Activated CD8-positive, alpha-beta memory T cell treated with anti-CD3 and anti-CD28 coated beads, Interleukin-2, amount 10 ng/mL, durations not matched to agents 7 days and 5 days (primary cell): Measurements from ENCODE around the gene AKAP13. TPM values are rescaled to one million over a fixed set of nuclear protein-coding genes. Genes with fewer than 3 reads are reported as not detected.
"Not testable (repeated sequence)": the region's sequence is repeated elsewhere in the genome, so short reads cannot be mapped to it uniquely, and the experiment has no call there.

Source experiments
- ATAC-seq: fragments of 150-1000 bp; cut with Tn5 transposase; one replicate; pipeline ENCODE4 v1.10.0; 2021; ENCODE audit warnings: moderate library complexity
- CTCF ChIA-PET: fragments of 350-600 bp; sonication (Branson Sonifier 250); formaldehyde crosslinking; loops from one replicate; lab custom pipeline; 2021; ENCODE audit warnings: antibody characterized with exemption; lab: Charles Lee
- DNase-seq: peaks from one replicate; pipeline ENCODE4 v3.0.0-alpha.2; 2020
- H3K27ac Mint-ChIP-seq: one replicate; pipeline ENCODE4 v1.8.0; 2021; ENCODE audit warnings: mild to moderate bottlenecking, mixed read lengths
- H3K27me3 Mint-ChIP-seq: one replicate; pipeline ENCODE4 v1.8.0; 2021; ENCODE audit warnings: mixed read lengths
- H3K36me3 Mint-ChIP-seq: one replicate; pipeline ENCODE4 v1.8.0; 2021; ENCODE audit warnings: mild to moderate bottlenecking, mixed read lengths
- H3K4me1 Mint-ChIP-seq: one replicate; pipeline ENCODE4 v1.8.0; 2021; ENCODE audit warnings: mixed read lengths
- H3K4me3 Mint-ChIP-seq: one replicate; pipeline ENCODE4 v1.8.0; 2021; ENCODE audit warnings: mild to moderate bottlenecking, moderate library complexity, mixed read lengths
- H3K9me3 Mint-ChIP-seq: one replicate; pipeline ENCODE4 v1.8.0; 2022; ENCODE audit warnings: low read depth, mixed read lengths
- total RNA-seq, 2 experiments: library from RNA; stranded (reverse); gene quantifications; one replicate each; pipeline ENCODE4 v1.2.3, GENCODE V29; 2021

The AKAP13 gene
- total RNA-seq, 2 experiments from 2014 or later, result 150 to 172 TPM

DNA sequence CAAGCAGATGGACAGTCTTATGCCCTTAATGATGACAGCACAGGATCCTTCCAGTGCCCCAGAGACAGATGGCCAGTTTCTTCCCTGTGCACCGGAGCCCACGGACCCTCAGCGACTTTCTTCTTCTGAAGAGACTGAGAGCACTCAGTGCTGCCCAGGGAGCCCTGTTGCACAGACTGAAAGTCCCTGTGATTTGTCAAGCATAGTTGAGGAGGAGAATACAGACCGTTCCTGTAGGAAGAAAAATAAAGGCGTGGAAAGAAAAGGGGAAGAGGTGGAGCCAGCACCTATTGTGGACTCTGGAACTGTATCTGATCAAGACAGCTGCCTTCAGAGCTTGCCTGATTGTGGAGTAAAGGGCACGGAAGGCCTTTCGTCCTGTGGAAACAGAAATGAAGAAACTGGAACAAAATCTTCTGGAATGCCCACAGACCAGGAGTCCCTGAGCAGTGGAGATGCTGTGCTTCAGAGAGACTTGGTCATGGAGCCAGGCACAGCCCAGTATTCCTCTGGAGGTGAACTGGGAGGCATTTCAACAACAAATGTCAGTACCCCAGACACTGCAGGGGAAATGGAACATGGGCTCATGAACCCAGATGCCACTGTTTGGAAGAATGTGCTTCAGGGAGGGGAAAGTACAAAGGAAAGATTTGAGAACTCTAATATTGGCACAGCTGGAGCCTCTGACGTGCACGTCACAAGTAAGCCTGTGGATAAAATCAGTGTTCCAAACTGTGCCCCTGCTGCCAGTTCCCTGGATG, 198.7 kb downstream of the AKAP13 start:
- CTCF ChIA-PET, result interaction anchor here (0.8 to 2.9 kb wide), 3 partner anchors 8 to 36 kb away, joined by 3 to 11 read pairs (median 3); no protein-coding TSS in a partner anchor
- ATAC-seq (no peak), DNase-seq (no peak)
- no peak overlapping the region for H3K4me3 Mint-ChIP-seq
- H3K27me3 Mint-ChIP-seq, result no peaks in the 10 kb centered on the region
- peaks cover 55% of the 10 kb centered on the region for H3K4me1 Mint-ChIP-seq
- H3K27ac Mint-ChIP-seq, result peak overlapping the region; percentile 29
- no peaks in the 10 kb centered on the region for H3K9me3 Mint-ChIP-seq
- peaks cover 32% of the 10 kb centered on the region for H3K36me3 Mint-ChIP-seq

DNA sequence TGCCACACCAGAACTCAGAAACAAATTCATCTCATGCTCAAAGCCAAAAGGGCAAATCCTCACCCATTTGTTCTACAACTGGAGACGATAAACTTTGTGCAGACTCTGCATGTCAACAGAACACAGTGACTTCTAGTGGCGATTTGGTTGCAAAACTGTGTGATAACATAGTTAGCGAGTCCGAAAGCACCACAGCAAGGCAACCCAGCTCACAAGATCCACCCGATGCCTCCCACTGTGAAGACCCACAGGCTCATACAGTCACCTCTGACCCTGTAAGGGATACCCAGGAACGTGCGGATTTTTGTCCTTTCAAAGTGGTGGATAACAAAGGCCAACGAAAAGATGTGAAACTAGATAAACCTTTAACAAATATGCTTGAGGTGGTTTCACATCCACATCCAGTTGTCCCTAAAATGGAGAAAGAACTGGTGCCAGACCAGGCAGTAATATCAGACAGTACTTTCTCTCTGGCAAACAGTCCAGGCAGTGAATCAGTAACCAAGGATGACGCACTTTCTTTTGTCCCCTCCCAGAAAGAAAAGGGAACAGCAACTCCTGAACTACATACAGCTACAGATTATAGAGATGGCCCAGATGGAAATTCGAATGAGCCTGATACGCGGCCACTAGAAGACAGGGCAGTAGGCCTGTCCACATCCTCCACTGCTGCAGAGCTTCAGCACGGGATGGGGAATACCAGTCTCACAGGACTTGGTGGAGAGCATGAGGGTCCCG, 199.7 kb downstream of the AKAP13 start:
- no peaks in the 10 kb centered on the region for H3K27me3 Mint-ChIP-seq
- peak overlapping the region; percentile 99 for H3K27ac Mint-ChIP-seq
- peaks cover 64% of the 10 kb centered on the region for H3K4me1 Mint-ChIP-seq
- DNase-seq (no peak), ATAC-seq (no peak)
- H3K36me3 Mint-ChIP-seq, result peaks cover 38% of the 10 kb centered on the region
- no peaks in the 10 kb centered on the region for H3K9me3 Mint-ChIP-seq
- peak overlapping the region; percentile 82 for H3K4me3 Mint-ChIP-seq
- CTCF ChIA-PET, result interaction anchor here (1.1 to 3.6 kb wide), 8 partner anchors 23 to 249 kb away, joined by 3 to 23 read pairs (median 8); no protein-coding TSS in a partner anchor

DNA sequence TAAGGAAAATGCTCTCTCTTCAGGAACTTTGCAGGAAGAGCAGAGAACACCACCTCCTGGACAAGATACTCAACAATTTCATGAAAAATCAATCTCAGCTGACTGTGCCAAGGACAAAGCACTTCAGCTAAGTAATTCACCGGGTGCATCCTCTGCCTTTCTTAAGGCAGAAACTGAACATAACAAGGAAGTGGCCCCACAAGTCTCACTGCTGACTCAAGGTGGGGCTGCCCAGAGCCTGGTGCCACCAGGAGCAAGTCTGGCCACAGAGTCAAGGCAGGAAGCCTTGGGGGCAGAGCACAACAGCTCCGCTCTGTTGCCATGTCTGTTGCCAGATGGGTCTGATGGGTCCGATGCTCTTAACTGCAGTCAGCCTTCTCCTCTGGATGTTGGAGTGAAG, 200.5 kb downstream of the AKAP13 start:
- ATAC-seq (peak; percentile 38), DNase-seq (peak; percentile 83)
- Mint-ChIP-seq H3K27ac (peak overlapping the region; percentile 99), H3K4me1 (peaks cover 72% of the 10 kb centered on the region), H3K27me3 (no peaks in the 10 kb centered on the region), H3K36me3 (peaks cover 44% of the 10 kb centered on the region), H3K4me3 (peak overlapping the region; percentile 82), H3K9me3 (no peaks in the 10 kb centered on the region)
- CTCF ChIA-PET, result interaction anchor here (1.1 to 3.6 kb wide), 8 partner anchors 24 to 250 kb away, joined by 3 to 23 read pairs (median 8); no protein-coding TSS in a partner anchor

DNA sequence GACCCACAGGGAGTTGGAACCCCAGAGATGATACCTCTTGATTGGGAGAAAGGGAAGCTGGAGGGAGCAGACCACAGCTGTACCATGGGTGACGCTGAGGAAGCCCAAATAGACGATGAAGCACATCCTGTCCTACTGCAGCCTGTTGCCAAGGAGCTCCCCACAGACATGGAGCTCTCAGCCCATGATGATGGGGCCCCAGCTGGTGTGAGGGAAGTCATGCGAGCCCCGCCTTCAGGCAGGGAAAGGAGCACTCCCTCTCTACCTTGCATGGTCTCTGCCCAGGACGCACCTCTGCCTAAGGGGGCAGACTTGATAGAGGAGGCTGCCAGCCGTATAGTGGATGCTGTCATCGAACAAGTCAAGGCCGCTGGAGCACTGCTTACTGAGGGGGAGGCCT, 201.1 kb downstream of the AKAP13 start:
- CTCF ChIA-PET, result interaction anchor here (1.1 to 3.6 kb wide), 11 partner anchors 13 to 250 kb away, joined by 3 to 23 read pairs (median 4); no protein-coding TSS in a partner anchor
- no peaks in the 10 kb centered on the region for H3K9me3 Mint-ChIP-seq
- H3K4me1 Mint-ChIP-seq, result peaks cover 76% of the 10 kb centered on the region
- DNase-seq (peak; percentile 76), ATAC-seq (peak; percentile 30)
- peak overlapping the region; percentile 99 for H3K27ac Mint-ChIP-seq
- no peaks in the 10 kb centered on the region for H3K27me3 Mint-ChIP-seq
- H3K36me3 Mint-ChIP-seq, result peaks cover 42% of the 10 kb centered on the region
- H3K4me3 Mint-ChIP-seq, result peak overlapping the region; percentile 82

DNA sequence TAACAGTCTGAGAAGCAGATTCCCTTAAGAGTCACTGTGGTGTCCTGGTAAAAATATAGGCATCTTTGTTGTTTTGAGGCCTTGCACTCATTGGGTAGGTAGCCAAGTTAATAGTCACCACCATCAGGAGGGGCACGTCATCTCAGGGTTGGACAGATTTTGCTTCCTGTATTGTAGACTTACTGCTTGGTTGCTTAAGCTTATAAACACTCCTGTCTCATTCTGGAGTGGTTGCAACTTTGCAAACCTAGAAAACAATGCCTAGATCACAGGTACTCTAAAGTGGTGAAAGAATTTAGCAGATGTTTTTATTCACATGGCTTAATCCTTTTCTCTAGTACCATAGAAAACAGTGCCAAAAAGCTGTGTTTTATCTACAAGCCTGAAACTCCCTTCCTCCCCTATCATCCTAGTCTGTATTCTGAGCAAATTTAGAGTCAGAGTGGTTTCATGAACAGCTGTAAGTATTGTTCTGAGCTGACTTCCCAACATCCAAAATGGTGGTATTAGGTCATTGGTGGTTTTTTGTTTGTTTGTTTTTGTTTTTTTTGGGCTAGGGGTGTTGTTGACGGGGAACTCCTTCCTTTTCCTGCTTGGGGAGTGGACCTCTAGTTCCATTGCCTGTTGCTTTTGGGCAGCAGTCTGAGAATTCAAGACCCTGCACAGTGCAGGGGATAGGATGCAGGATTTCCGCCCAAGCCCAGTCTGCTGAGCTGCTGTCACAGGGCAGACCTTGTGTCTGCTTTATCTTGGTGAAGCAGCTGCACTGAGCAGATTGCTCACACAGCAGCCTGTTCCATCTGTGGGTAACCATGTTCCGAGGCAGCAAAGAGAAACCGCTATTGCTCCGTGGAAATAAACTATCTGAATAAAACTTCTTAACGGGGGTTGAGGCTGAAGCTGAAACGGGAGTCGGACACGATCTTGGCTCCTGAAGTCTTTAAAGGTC, 202.0 kb downstream of the AKAP13 start:
- no peaks in the 10 kb centered on the region for H3K9me3 Mint-ChIP-seq
- peaks cover 45% of the 10 kb centered on the region for H3K36me3 Mint-ChIP-seq
- CTCF ChIA-PET, result interaction anchor here (0.7 to 3.6 kb wide), 14 partner anchors 12 to 286 kb away, joined by 3 to 23 read pairs (median 4); no protein-coding TSS in a partner anchor
- peaks cover 77% of the 10 kb centered on the region for H3K4me1 Mint-ChIP-seq
- no peaks in the 10 kb centered on the region for H3K27me3 Mint-ChIP-seq
- ATAC-seq, result peak; percentile 84
- H3K27ac Mint-ChIP-seq, result peak overlapping the region; percentile 99
- peak overlapping the region; percentile 82 for H3K4me3 Mint-ChIP-seq
- peak; percentile 88 for DNase-seq

DNA sequence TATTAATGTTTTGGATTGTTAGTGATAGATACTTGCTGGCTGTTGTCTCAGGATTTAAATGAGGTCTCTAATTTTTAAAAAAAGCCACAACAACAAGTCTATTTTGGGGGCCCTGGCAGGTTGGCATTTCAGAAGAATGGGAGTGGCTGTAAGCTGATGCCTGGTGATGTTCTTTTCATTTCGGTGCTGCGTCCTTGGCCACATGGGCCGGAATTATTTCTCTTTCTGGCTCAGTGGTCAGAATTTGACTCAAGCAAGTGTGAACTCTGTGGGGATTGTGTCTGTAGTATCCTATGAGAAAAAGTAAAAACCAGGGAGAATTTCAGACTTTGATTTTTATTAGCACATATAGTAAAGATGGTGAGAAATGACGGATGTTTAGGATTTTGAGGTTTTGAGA, 203.0 kb downstream of the AKAP13 start:
- Mint-ChIP-seq H3K27ac (peak overlapping the region; percentile 99), H3K4me3 (peak overlapping the region; percentile 82), H3K36me3 (peaks cover 50% of the 10 kb centered on the region), H3K9me3 (no peaks in the 10 kb centered on the region), H3K4me1 (peaks cover 80% of the 10 kb centered on the region), H3K27me3 (no peaks in the 10 kb centered on the region)
- ATAC-seq (no peak), DNase-seq (peak; percentile 50)
- CTCF ChIA-PET, result interaction anchor here (1.0 to 3.6 kb wide), 6 partner anchors 15 to 107 kb away, joined by 3 to 23 read pairs (median 8); no protein-coding TSS in a partner anchor

DNA sequence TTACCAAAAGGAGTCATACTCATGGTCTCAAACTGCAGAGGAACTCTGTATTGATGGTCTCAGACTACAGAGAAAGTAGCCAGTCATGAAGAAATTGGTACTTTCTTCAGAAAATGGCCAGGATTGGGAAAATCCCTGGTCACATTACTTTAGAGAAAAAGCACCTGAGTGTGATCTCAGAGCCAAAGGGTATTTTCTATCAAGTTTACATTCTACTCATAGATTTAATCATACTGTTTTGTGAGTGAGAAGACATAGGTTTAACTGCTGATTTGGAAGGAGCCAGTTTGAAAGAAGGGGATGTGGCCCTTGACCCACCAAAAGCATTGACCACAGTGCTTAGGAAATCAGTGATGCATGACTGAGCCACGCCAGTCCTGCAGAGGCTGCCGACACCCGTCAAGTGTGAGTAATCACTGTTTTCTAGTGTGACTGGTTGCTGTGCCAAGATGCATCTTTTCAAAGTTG, 203.6 kb downstream of the AKAP13 start:
- Mint-ChIP-seq H3K4me1 (peaks cover 77% of the 10 kb centered on the region), H3K27ac (peak overlapping the region; percentile 99), H3K27me3 (no peaks in the 10 kb centered on the region), H3K9me3 (no peaks in the 10 kb centered on the region), H3K36me3 (peaks cover 54% of the 10 kb centered on the region), H3K4me3 (peak overlapping the region; percentile 82)
- DNase-seq, result peak; percentile 79
- peak; percentile 34 for ATAC-seq
- CTCF ChIA-PET, result interaction anchor here (1.7 kb wide), 1 partner anchor 90 kb away, joined by 5 read pairs; no protein-coding TSS in a partner anchor

DNA sequence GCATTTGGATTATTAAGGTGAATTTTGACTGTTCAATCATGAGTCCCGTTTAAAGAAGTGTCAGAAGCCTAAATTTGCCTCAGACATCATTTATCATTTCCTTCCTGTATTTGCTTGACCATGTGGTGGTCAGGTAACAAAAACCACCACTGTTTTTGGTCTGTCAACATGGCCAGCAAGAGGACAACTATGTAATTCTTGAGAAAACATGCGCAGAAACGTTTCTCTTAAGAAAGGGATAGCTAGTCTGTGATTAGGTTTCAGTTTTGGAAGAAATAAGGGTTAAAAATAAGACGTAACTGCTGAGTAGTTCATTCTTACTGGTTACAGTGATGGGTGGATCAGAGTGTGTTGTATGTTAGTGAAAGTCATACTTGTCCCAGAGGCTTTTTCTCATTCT, 204.5 kb downstream of the AKAP13 start:
- Mint-ChIP-seq H3K9me3 (no peaks in the 10 kb centered on the region), H3K27me3 (no peaks in the 10 kb centered on the region), H3K27ac (peak overlapping the region; percentile 76), H3K4me1 (peaks cover 69% of the 10 kb centered on the region), H3K4me3 (peak overlapping the region; percentile 53), H3K36me3 (peaks cover 53% of the 10 kb centered on the region)
- CTCF ChIA-PET, result interaction anchor here (0.8 to 2.5 kb wide), 7 partner anchors 10 to 254 kb away, joined by 3 to 6 read pairs (median 4); no protein-coding TSS in a partner anchor
- ATAC-seq, result no peak
- no peak for DNase-seq

DNA sequence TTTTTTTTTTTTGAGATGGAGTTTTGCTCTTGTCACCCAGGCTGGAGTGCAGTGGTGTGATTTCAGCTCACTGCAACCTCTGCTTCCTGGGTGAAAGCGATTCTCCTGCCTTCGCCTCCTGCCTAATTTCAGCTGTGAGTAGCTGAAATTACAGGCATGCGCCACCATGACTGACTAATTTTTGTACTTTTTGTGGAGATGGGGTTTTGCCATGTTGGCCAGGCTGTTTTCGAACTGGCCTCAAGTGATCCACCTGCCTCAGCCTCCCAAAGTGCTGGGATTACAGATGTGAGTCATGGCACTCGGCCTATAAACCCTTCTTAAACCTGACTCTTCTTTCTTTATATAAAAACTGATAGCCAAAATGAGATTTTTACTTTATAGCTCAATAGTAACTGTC, 205.8 kb downstream of the AKAP13 start:
- H3K4me3 Mint-ChIP-seq, ATAC-seq, H3K27me3 Mint-ChIP-seq, H3K9me3 Mint-ChIP-seq: not testable (repeated sequence)
- CTCF ChIA-PET, result interaction anchor here (0.9 to 2.5 kb wide), 6 partner anchors 9 to 290 kb away, joined by 3 to 6 read pairs (median 4); no protein-coding TSS in a partner anchor
- DNase-seq, result peak; percentile 49
- Mint-ChIP-seq H3K36me3 (peaks cover 50% of the 10 kb centered on the region), H3K27ac (peak overlapping the region; percentile 24), H3K4me1 (peaks cover 56% of the 10 kb centered on the region)

DNA sequence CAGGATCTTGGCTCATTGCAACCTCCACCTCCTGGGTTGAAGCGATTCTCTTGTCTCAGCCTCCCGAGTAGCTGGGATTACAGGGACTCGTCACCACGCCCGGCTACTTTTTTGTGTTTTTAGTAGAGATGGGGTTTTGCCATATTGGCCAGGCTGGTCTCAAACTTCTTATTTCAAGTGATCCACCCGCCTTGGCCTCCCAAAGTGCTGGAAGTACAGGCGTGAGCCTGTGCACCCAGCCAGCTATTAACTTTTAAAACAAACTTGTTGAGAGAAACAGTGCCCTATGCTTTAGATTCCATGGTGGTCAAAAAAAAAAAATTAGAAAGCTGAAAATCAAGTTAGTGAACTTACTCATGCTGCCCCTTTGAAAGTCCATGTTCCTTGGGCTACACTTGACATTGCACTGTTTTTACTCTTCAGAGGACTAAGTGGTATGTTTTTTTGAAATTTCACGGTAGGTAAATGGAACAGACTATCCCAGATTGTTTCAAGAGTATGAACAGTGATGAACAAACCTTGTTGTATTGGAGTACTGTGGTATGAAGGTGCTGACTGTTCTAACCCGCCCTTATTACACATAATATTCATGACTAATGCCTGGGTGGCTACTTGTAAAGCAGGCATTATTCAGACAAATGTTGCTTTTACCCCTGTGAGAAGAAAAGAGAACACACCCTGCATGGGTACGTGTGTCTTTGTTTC, 207.5 kb downstream of the AKAP13 start:
- no peak for DNase-seq
- Mint-ChIP-seq H3K36me3 (peaks cover 55% of the 10 kb centered on the region), H3K27ac (no peak overlapping the region), H3K4me1 (peaks cover 39% of the 10 kb centered on the region), H3K27me3 (no peaks in the 10 kb centered on the region), H3K9me3 (no peaks in the 10 kb centered on the region), H3K4me3 (no peak overlapping the region)
- CTCF ChIA-PET, result interaction anchor here (1.3 kb wide), 1 partner anchor 9 kb away, joined by 3 read pairs; no protein-coding TSS in a partner anchor
- ATAC-seq, result no peak

DNA sequence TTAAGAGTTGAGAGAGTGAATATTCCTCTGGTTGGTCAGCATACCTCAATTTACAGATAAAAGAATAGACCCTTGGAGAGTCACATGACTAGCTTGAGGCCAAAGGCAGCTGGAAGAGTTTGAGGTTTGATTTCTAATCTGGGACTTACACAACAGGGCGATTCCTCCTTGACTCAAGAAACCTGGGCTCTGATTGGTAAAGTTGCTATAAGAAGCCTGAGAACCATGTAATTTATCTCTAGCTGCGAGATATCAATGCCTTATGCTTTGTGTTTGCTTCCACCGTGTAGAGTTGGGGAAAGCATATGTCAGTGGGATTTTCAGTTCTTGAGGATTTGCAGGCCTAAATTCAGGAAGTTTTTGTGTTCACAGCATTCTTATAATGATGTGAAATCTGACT, 208.3 kb downstream of the AKAP13 start:
- CTCF ChIA-PET, result no interaction called here
- H3K27ac Mint-ChIP-seq, result no peak overlapping the region
- H3K4me1 Mint-ChIP-seq, result peaks cover 33% of the 10 kb centered on the region
- H3K36me3 Mint-ChIP-seq, result peaks cover 57% of the 10 kb centered on the region
- DNase-seq (no peak), ATAC-seq (no peak)
- H3K27me3 Mint-ChIP-seq, result no peaks in the 10 kb centered on the region
- H3K4me3 Mint-ChIP-seq, result no peak overlapping the region
- H3K9me3 Mint-ChIP-seq, result no peaks in the 10 kb centered on the region
